Astrocyte (in vitro differentiated cells and primary cell): ENCODE data around the gene CHST15. TPM values are rescaled to one million over a fixed set of nuclear protein-coding genes. Genes with fewer than 3 reads are reported as not detected.

Experiments
- DNase-seq: peaks from one replicate; pipeline ENCODE4 v3.0.0-alpha.2; 2010; ENCODE audit warnings: low read depth
- FAIRE-seq: peaks from 2 replicates; lab custom pipeline; 2011; peaks lifted over from hg19 to GRCh38; lab: Jason Lieb, UNC
- H2AFZ ChIP-seq: 2 replicates; pipeline ENCODE4 v1.6.0; 2012; ENCODE audit warnings: low read depth, low read length, inconsistent platforms
- H3K27ac ChIP-seq: 2 replicates; pipeline ENCODE4 v1.5.1; 2011; ENCODE audit warnings: low read depth, low read length, inconsistent platforms
- H3K27me3 ChIP-seq: 2 replicates; pipeline ENCODE4 v1.6.0; 2011; ENCODE audit warnings: low read length, inconsistent platforms; ENCODE audit not compliant: insufficient read depth
- H3K36me3 ChIP-seq: 2 replicates; pipeline ENCODE4 v1.5.1; 2011; ENCODE audit warnings: low read length, inconsistent platforms; ENCODE audit not compliant: insufficient read depth
- H3K4me1 ChIP-seq: 2 replicates; pipeline ENCODE4 v1.5.1; 2011; ENCODE audit warnings: low read length, inconsistent platforms; ENCODE audit not compliant: insufficient read depth
- H3K4me2 ChIP-seq: 2 replicates; pipeline ENCODE4 v1.6.0; 2012; ENCODE audit warnings: low read length, inconsistent platforms
- H3K4me3 ChIP-seq: 2 replicates; pipeline ENCODE4 v1.5.1; 2011; ENCODE audit warnings: low read depth, mild to moderate bottlenecking, low read length, inconsistent platforms; ENCODE audit not compliant: insufficient read depth
- H3K79me2 ChIP-seq: 2 replicates; pipeline ENCODE4 v1.6.0; 2012; ENCODE audit warnings: mild to moderate bottlenecking, low read length, inconsistent platforms; ENCODE audit not compliant: insufficient read depth
- H3K9ac ChIP-seq: 2 replicates; pipeline ENCODE4 v1.6.0; 2012; ENCODE audit warnings: mild to moderate bottlenecking, low read length, inconsistent platforms
- H3K9me3 ChIP-seq: 2 replicates; pipeline ENCODE4 v1.5.1; 2012; ENCODE audit warnings: low read depth, mild to moderate bottlenecking, low read length, inconsistent platforms; ENCODE audit not compliant: insufficient read depth
- H4K20me1 ChIP-seq: 2 replicates; pipeline ENCODE4 v1.6.0; 2012; ENCODE audit warnings: low read length, inconsistent platforms; ENCODE audit not compliant: insufficient read depth
- H3K27ac Mint-ChIP-seq: one replicate; pipeline ENCODE4 v1.8.0; 2021; ENCODE audit warnings: mild to moderate bottlenecking, mixed read lengths; ENCODE audit not compliant: unreplicated experiment
- H3K27me3 Mint-ChIP-seq: one replicate; pipeline ENCODE4 v1.8.0; 2021; ENCODE audit warnings: low read depth, mixed read lengths; ENCODE audit not compliant: unreplicated experiment
- H3K36me3 Mint-ChIP-seq: one replicate; pipeline ENCODE4 v1.8.0; 2021; ENCODE audit warnings: low read depth, mixed read lengths; ENCODE audit not compliant: unreplicated experiment
- H3K4me1 Mint-ChIP-seq: one replicate; pipeline ENCODE4 v1.8.0; 2021; ENCODE audit warnings: low read depth, mixed read lengths; ENCODE audit not compliant: unreplicated experiment
- H3K4me3 Mint-ChIP-seq: one replicate; pipeline ENCODE4 v1.8.0; 2021; ENCODE audit warnings: mild to moderate bottlenecking, moderate library complexity, mixed read lengths; ENCODE audit not compliant: unreplicated experiment
- H3K9me3 Mint-ChIP-seq: one replicate; pipeline ENCODE4 v1.8.0; 2021; ENCODE audit warnings: mild to moderate bottlenecking, mixed read lengths; ENCODE audit not compliant: unreplicated experiment
- EZH2 ChIP-seq: IDR thresholded peaks from 2 replicates; pipeline ENCODE4 v1.6.1; 2012; ENCODE audit warnings: mild to moderate bottlenecking, low read length, inconsistent platforms; ENCODE audit not compliant: insufficient read depth
- total RNA-seq: library from RNA; stranded (reverse); gene quantifications from 2 replicates; pipeline ENCODE4 v1.2.1, GENCODE V29; 2021
- TF ChIP-seq, protein P1 (sequence below): IDR thresholded peaks from 2 replicates; pipeline ENCODE4 v1.5.1; 2011; ENCODE audit warnings: low read depth, mild to moderate bottlenecking, inconsistent platforms, low read length, moderate library complexity; ENCODE audit not compliant: insufficient read depth

Gene CHST15
- total RNA-seq, 1 donor from 2014 or later = 20.6 TPM

DNA sequence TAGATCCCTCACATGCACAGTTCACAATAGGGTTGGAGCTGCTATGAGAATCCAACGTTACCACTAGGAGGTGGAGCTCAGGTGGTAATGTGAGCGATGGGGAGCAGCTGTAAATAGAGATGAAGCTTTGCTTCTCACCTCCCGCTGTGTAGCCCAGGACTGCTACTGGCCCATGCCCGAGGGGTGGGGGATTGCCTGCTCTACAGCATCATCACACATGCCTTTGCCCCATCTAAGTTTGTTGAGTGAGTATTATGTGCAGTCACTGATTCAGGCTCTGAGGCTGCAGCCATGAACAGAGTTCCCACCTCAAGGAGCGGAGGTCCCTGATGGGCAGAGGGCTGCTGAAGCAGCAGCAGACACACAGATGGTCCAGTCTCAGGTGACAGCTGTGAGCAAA, 94.1 kb downstream of the CHST15 start:
- H3K4me2 ChIP-seq = no peak overlapping the region
- peaks cover 33% of the 10 kb centered on the region for H3K4me1 Mint-ChIP-seq
- DNase-seq (no peak), FAIRE-seq (no peak)
- H3K36me3 Mint-ChIP-seq = peaks cover 13% of the 10 kb centered on the region
- H2AFZ ChIP-seq = no peak overlapping the region
- no peak overlapping the region for H3K4me3 Mint-ChIP-seq
- H3K4me1 ChIP-seq = peaks cover 36% of the 10 kb centered on the region
- no peaks in the 10 kb centered on the region for H3K9me3 Mint-ChIP-seq
- H3K36me3 ChIP-seq = no peaks in the 10 kb centered on the region
- H3K27me3 ChIP-seq = no peaks in the 10 kb centered on the region
- peaks cover 22% of the 10 kb centered on the region for H3K27me3 Mint-ChIP-seq
- H3K27ac ChIP-seq = no peak overlapping the region
- H3K27ac Mint-ChIP-seq = no peak overlapping the region
- no peaks in the 10 kb centered on the region for H4K20me1 ChIP-seq
- no peaks in the 10 kb centered on the region for H3K9me3 ChIP-seq
- TF ChIP-seq EZH2 = no peak
- TF ChIP-seq, protein P1, sequence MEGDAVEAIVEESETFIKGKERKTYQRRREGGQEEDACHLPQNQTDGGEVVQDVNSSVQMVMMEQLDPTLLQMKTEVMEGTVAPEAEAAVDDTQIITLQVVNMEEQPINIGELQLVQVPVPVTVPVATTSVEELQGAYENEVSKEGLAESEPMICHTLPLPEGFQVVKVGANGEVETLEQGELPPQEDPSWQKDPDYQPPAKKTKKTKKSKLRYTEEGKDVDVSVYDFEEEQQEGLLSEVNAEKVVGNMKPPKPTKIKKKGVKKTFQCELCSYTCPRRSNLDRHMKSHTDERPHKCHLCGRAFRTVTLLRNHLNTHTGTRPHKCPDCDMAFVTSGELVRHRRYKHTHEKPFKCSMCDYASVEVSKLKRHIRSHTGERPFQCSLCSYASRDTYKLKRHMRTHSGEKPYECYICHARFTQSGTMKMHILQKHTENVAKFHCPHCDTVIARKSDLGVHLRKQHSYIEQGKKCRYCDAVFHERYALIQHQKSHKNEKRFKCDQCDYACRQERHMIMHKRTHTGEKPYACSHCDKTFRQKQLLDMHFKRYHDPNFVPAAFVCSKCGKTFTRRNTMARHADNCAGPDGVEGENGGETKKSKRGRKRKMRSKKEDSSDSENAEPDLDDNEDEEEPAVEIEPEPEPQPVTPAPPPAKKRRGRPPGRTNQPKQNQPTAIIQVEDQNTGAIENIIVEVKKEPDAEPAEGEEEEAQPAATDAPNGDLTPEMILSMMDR = no peak
- no peak overlapping the region for H3K9ac ChIP-seq
- H3K4me3 ChIP-seq = no peak overlapping the region
- no peaks in the 10 kb centered on the region for H3K79me2 ChIP-seq

GRCh38 chr10:123998197-123999141, 94.9 kb downstream of the CHST15 start:
- Histone ChIP-seq H3K27ac (no peak overlapping the region), H4K20me1 (no peaks in the 10 kb centered on the region), H3K9me3 (no peaks in the 10 kb centered on the region), H3K9ac (peak overlapping the region; percentile 8), H3K4me1 (peaks cover 36% of the 10 kb centered on the region), H3K36me3 (no peaks in the 10 kb centered on the region), H3K79me2 (no peaks in the 10 kb centered on the region), H3K4me2 (peak overlapping the region; percentile 76), H2AFZ (no peak overlapping the region), H3K27me3 (peaks cover 3% of the 10 kb centered on the region), H3K4me3 (no peak overlapping the region)
- H3K27ac Mint-ChIP-seq = peak overlapping the region; percentile 69
- H3K9me3 Mint-ChIP-seq = no peaks in the 10 kb centered on the region
- no peak for FAIRE-seq
- no peak for DNase-seq
- no peak overlapping the region for H3K4me3 Mint-ChIP-seq
- peaks cover 33% of the 10 kb centered on the region for H3K4me1 Mint-ChIP-seq
- peaks cover 30% of the 10 kb centered on the region for H3K27me3 Mint-ChIP-seq
- H3K36me3 Mint-ChIP-seq = peaks cover 13% of the 10 kb centered on the region
- TF ChIP-seq, protein P1 = no peak
- TF ChIP-seq EZH2 = no peak
